Measurements from ENCODE around the gene RPA3. TPM values are rescaled to one million over a fixed set of nuclear protein-coding genes. Genes with fewer than 3 reads are reported as not detected.
"Not testable (repeated sequence)": the region's sequence is repeated elsewhere in the genome, so short reads cannot be mapped to it uniquely, and the experiment has no call there.

The RPA3 gene
- total RNA-seq, 1 experiment from 2014 or later = 87.5 TPM

- Histone ChIP-seq H3K9ac (ENCODE audit: low read length) (no peak overlapping the region), H2AFZ (ENCODE audit: low read depth, low read length, poor library complexity, severe bottlenecking) (no peak overlapping the region), H3K9me3 (ENCODE audit: control insufficient read depth in 1 of 2, insufficient read depth in 1 of 2, low read depth in 1 of 2, low read length in 2 of 2) (no peaks in the 10 kb centered on the region), H3K27ac (ENCODE audit: low read depth, low read length) (no peak overlapping the region), H3K4me1 (ENCODE audit: control insufficient read depth in 1 of 2, insufficient read depth in 2 of 2, low read length in 2 of 2) (0 out of 4 replicates have a peak, but pooled peaks cover 0 to 4% of the 10 kb centered on the region in 2 experiments), H3K9me2 (ENCODE audit: insufficient read depth) (no peaks in the 10 kb centered on the region), H3K4me2 (ENCODE audit: low read length) (peak overlapping the region; percentile 15; the same call in 1 of the 2 replicates), H3K79me2 (ENCODE audit: insufficient read depth, low read length) (no peaks in the 10 kb centered on the region), H3K27me3 (ENCODE audit: insufficient read depth, low read length) (no peaks in the 10 kb centered on the region), H3K36me3 (ENCODE audit: control insufficient read depth in 1 of 2, insufficient read depth in 2 of 2, low read length in 2 of 2) (no peaks in the 10 kb centered on the region), H4K20me1 (ENCODE audit: insufficient read depth) (no peaks in the 10 kb centered on the region), H3K4me3 (replicated peaks in 1 of 2; ENCODE audit: low read depth in 1 of 2, low read length in 2 of 2) (no peak overlapping the region)
- ChIA-PET RAD21 (ENCODE audit: low non-redundant PET in 1 of 2, low total read pairs in 2 of 2, uncharacterized antibody in 2 of 2, unreplicated experiment in 2 of 2) (interaction anchor here (1.2 to 1.7 kb wide), 3 partner anchors 38 to 615 kb away, joined by 3 to 6 read pairs (median 3); no protein-coding TSS in a partner anchor), POLR2A (interaction anchor here (1.3 to 1.5 kb wide), 2 partner anchors 10 to 15 kb away, joined by 3 to 5 read pairs; no protein-coding TSS in a partner anchor), CTCF (interaction anchor here (0.8 to 2.8 kb wide), 25 partner anchors 9 to 614 kb away, joined by 3 to 23 read pairs (median 5); partner anchors contain the start of gene UMAD1)
- intact Hi-C loops (cut with micrococcal nuclease) = loop anchor here (2.0 to 10.0 kb wide), 5 partner anchors 79 to 616 kb away; no protein-coding TSS in a partner anchor
- no TSS peak for BruUV-seq (replicated peaks)
- DNase-seq (ENCODE audit: low read depth, low spot score) (peak; percentile 44), ATAC-seq (peak; percentile 84)
- TF ChIP-seq CBX3 (IDR thresholded peaks at IDR 0.05; ENCODE audit: low read depth) = no peak
- TF ChIP-seq EZH2phosphoT487 (IDR thresholded peaks at IDR 0.05; ENCODE audit: borderline replicate concordance) = no peak
- peak; percentile 80 for TF ChIP-seq RAD21 (IDR thresholded peaks at IDR 0.05; ENCODE audit: low read depth)
- no peak for TF ChIP-seq SP1 (IDR thresholded peaks at IDR 0.05; ENCODE audit: low read depth)
- TF ChIP-seq, protein P1, sequence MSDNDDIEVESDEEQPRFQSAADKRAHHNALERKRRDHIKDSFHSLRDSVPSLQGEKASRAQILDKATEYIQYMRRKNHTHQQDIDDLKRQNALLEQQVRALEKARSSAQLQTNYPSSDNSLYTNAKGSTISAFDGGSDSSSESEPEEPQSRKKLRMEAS (IDR thresholded peaks at IDR 0.05) = no peak
- peak; percentile 41 to 75 (median 66); a peak in 5 of 6 replicates for TF ChIP-seq CTCF (IDR thresholded peaks at IDR 0.05 in 2 of 3, conservative IDR thresholded peaks at IDR 0.05 in 1 of 3; ENCODE audit: borderline replicate concordance in 1 of 3, insufficient read depth in 1 of 3, low read depth in 2 of 3, low read length in 2 of 3)
- no peak for TF ChIP-seq SIN3A (IDR thresholded peaks at IDR 0.05; ENCODE audit: low read depth)
- no peak for TF ChIP-seq ELF1 (IDR thresholded peaks at IDR 0.05; ENCODE audit: borderline replicate concordance, low read depth)
- TF ChIP-seq FOSL1 (IDR thresholded peaks at IDR 0.05; ENCODE audit: low read depth) = no peak
Measured at GRCh38 chr7:7681191-7681935, 37.0 kb downstream of the RPA3 start.

DNA sequence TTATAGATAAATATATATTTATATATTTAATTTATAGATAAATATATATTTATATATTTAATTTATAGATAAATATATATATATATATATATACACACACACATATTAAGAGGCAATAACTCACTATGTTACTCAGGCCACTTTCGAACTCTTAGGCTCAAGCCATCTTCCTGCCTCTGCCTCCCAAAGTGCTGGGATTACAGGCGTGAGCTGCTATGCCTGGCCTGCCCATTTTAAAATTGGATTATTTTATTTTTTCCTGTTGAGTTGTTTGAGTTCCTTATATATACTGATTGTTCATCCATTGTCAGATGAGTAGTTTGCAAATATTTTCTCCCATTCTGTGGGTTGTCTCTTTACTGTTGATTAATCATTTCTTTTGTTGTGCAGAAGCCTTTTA is 38.8 kb downstream of the RPA3 start:
- POLR2A ChIA-PET; H3K79me2 ChIP-seq (ENCODE audit: insufficient read depth, low read length); H2AFZ ChIP-seq (ENCODE audit: low read depth, low read length, poor library complexity, severe bottlenecking); H3K9me3 ChIP-seq (ENCODE audit: control insufficient read depth in 1 of 2, insufficient read depth in 1 of 2, low read depth in 1 of 2, low read length in 2 of 2); H3K27me3 ChIP-seq (ENCODE audit: insufficient read depth, low read length); H3K4me3 ChIP-seq (replicated peaks in 1 of 2; ENCODE audit: low read depth in 1 of 2, low read length in 2 of 2); H3K9me2 ChIP-seq (ENCODE audit: insufficient read depth); H3K36me3 ChIP-seq (ENCODE audit: control insufficient read depth in 1 of 2, insufficient read depth in 2 of 2, low read length in 2 of 2); H3K4me2 ChIP-seq (ENCODE audit: low read length); BruUV-seq (replicated peaks); H4K20me1 ChIP-seq (ENCODE audit: insufficient read depth); H3K9ac ChIP-seq (ENCODE audit: low read length); H3K4me1 ChIP-seq (ENCODE audit: control insufficient read depth in 1 of 2, insufficient read depth in 2 of 2, low read length in 2 of 2); H3K27ac ChIP-seq (ENCODE audit: low read depth, low read length); RAD21 ChIA-PET (ENCODE audit: low non-redundant PET in 1 of 2, low total read pairs in 2 of 2, uncharacterized antibody in 2 of 2, unreplicated experiment in 2 of 2); ATAC-seq; DNase-seq (ENCODE audit: low read depth, low spot score): not testable (repeated sequence)
- intact Hi-C loops (cut with micrococcal nuclease) = loop anchor here (2.0 to 10.0 kb wide), 5 partner anchors 81 to 618 kb away; no protein-coding TSS in a partner anchor
- CTCF ChIA-PET = interaction anchor here (2.5 to 2.8 kb wide), 2 partner anchors 11 to 616 kb away, joined by 18 to 23 read pairs; no protein-coding TSS in a partner anchor

Data from HCT116 (cell line).